Left hindlimb (tissue), 1 donor: ENCODE measurements around the gene PNKD.

Source experiments
- DNase-seq: peaks from one replicate; pipeline ENCODE4 v3.0.0-alpha.2; 2018

PNKD gene

GRCh38 chr2:218269900-218270720, at the start of gene PNKD, which contains the start of gene AAMP:
PNKD (plus strand) TSS chr2:218270519; CDS start chr2:218270536, 17 bp downstream.
AAMP (minus strand) TSS chr2:218270137; CDS start chr2:218270086, 51 bp downstream.
- peak; percentile 100 for DNase-seq

GRCh38 chr2:218221000-218221399, 49.3 kb upstream of the PNKD start:
- no peak for DNase-seq

- no peak for DNase-seq
Observed at GRCh38 chr2:218223046-218223445, 47.3 kb upstream of the PNKD start.

GRCh38 chr2:218224186-218224585, 46.1 kb upstream of the PNKD start:
- no peak for DNase-seq

- DNase-seq: no peak
Observed at GRCh38 chr2:218226903-218227302, 43.4 kb upstream of the PNKD start.

- DNase-seq: no peak
Observed at GRCh38 chr2:218228366-218229090, 41.8 kb upstream of the PNKD start.

- DNase-seq: no peak
Observed at GRCh38 chr2:218229239-218229638, 41.1 kb upstream of the PNKD start.

GRCh38 chr2:218229851-218230250, 40.5 kb upstream of the PNKD start:
- no peak for DNase-seq

- DNase-seq: no peak
Observed at GRCh38 chr2:218230882-218231281, 39.4 kb upstream of the PNKD start.

GRCh38 chr2:218233543-218233942, 36.8 kb upstream of the PNKD start:
- no peak for DNase-seq

GRCh38 chr2:218234521-218234920, 35.8 kb upstream of the PNKD start:
- DNase-seq: no peak

- DNase-seq: no peak
Observed at GRCh38 chr2:218235017-218235416, 35.3 kb upstream of the PNKD start.

- no peak for DNase-seq
Observed at GRCh38 chr2:218236829-218237228, 33.5 kb upstream of the PNKD start.

GRCh38 chr2:218238887-218239286, 31.4 kb upstream of the PNKD start:
- DNase-seq: no peak

GRCh38 chr2:218244204-218244603, 26.1 kb upstream of the PNKD start:
- no peak for DNase-seq

GRCh38 chr2:218244665-218245064, 25.7 kb upstream of the PNKD start:
- no peak for DNase-seq

GRCh38 chr2:218245214-218245613, 25.1 kb upstream of the PNKD start:
- no peak for DNase-seq

GRCh38 chr2:218249691-218250090, 20.6 kb upstream of the PNKD start:
- DNase-seq: no peak

GRCh38 chr2:218252509-218253231, 17.6 kb upstream of the PNKD start:
- DNase-seq: no peak

GRCh38 chr2:218253232-218253625, 17.1 kb upstream of the PNKD start:
- DNase-seq: no peak

- no peak for DNase-seq
Observed at GRCh38 chr2:218255446-218255845, 14.9 kb upstream of the PNKD start.

GRCh38 chr2:218256612-218257350, 13.5 kb upstream of the PNKD start:
- no peak for DNase-seq
